PC-9 (cell line): ENCODE results near the gene PEG3. TPM values are rescaled to one million over a fixed set of nuclear protein-coding genes. Genes with fewer than 3 reads are reported as not detected.

Experiments used
- Bru-seq: library from RNA; stranded (reverse); fragments of 400-500 nt; gene quantifications from one replicate; lab custom pipeline; 2021; lab: Mats Ljungman, UMichigan
- BruChase-seq, 2 experiments: library from RNA; stranded (reverse); fragments of 400-500 nt; gene quantifications; one replicate each; lab custom pipeline; 2021; lab: Mats Ljungman, UMichigan
- BruUV-seq: library from RNA; stranded (reverse); fragments of 400-500 nt; replicated peaks from 2 replicates; lab custom pipeline; 2021; lab: Mats Ljungman, UMichigan
- CTCF ChIA-PET: fragments of 300-600 bp; sonication (Branson Sonifier 250); formaldehyde crosslinking; loops from one replicate; lab custom pipeline; 2022; ENCODE audit warnings: antibody characterized with exemption; lab: Charles Lee
- POLR2A ChIA-PET: fragments of 300-600 bp; sonication (Branson Sonifier 250); formaldehyde crosslinking; loops from one replicate; lab custom pipeline; 2022; ENCODE audit warnings: antibody characterized with exemption; ENCODE audit not compliant: unreplicated experiment; lab: Charles Lee
- DNase-seq, 2 experiments: peaks; one replicate each; pipeline versions ENCODE4 v3.0.0 to v3.0.0-alpha.2; 2015 to 2022; ENCODE audit warnings: mixed read lengths in 1 of 2
- H2AFZ ChIP-seq: fragments of 200-600 bp; sonication (generic); 2 replicates; pipeline ENCODE4 v1.8.1; 2017; ENCODE audit warnings: antibody characterized with exemption
- H3F3A ChIP-seq: fragments of 200-600 bp; sonication (generic); 2 replicates; pipeline ENCODE4 v1.8.1; 2017; ENCODE audit warnings: antibody characterized with exemption, mild to moderate bottlenecking, low read depth; ENCODE audit not compliant: insufficient read depth
- H3K27ac ChIP-seq: fragments of 200-600 bp; sonication (generic); 2 replicates; pipeline ENCODE4 v1.6.1; 2016; ENCODE audit warnings: mixed run types
- H3K27me3 ChIP-seq: fragments of 200-600 bp; sonication (generic); 2 replicates; pipeline ENCODE4 v1.6.1; 2016; ENCODE audit warnings: low read depth, mixed run types; ENCODE audit not compliant: insufficient read depth
- H3K36me3 ChIP-seq: fragments of 200-600 bp; sonication (generic); 2 replicates; pipeline ENCODE4 v1.6.1; 2016; ENCODE audit warnings: low read depth, mixed run types
- H3K4me1 ChIP-seq: fragments of 200-600 bp; sonication (generic); replicated peaks from 2 replicates; pipeline ENCODE4 v1.6.1; 2016; ENCODE audit warnings: mixed run types; ENCODE audit not compliant: insufficient read depth
- H3K4me2 ChIP-seq: fragments of 200-600 bp; sonication (generic); 2 replicates; pipeline ENCODE4 v1.6.1; 2017; ENCODE audit warnings: mixed run types
- H3K4me3 ChIP-seq: fragments of 200-600 bp; sonication (generic); 2 replicates; pipeline ENCODE4 v1.6.1; 2016; ENCODE audit warnings: mixed run types
- H3K79me2 ChIP-seq: fragments of 200-600 bp; sonication (generic); 2 replicates; pipeline ENCODE4 v1.6.1; 2017; ENCODE audit warnings: low read depth, mixed run types
- H3K9me2 ChIP-seq: fragments of 200-600 bp; sonication (generic); 2 replicates; pipeline ENCODE4 v1.8.1; 2017; ENCODE audit warnings: mild to moderate bottlenecking; ENCODE audit not compliant: insufficient read depth
- H3K9me3 ChIP-seq: fragments of 200-600 bp; sonication (generic); 2 replicates; pipeline ENCODE4 v1.8.1; 2016; ENCODE audit warnings: low read depth; ENCODE audit not compliant: insufficient read depth
- H4K20me1 ChIP-seq: fragments of 200-600 bp; sonication (generic); 2 replicates; pipeline ENCODE4 v1.8.1; 2017; ENCODE audit not compliant: insufficient read depth
- CTCF ChIP-seq: fragments of 200-600 bp; sonication (generic); conservative IDR thresholded peaks from 2 replicates; pipeline ENCODE4 v1.6.1; 2017; ENCODE audit warnings: mixed run types, antibody characterized with exemption, mild to moderate bottlenecking, moderate library complexity
- EZH2 ChIP-seq: fragments of 200-600 bp; sonication (generic); IDR thresholded peaks from 2 replicates; pipeline ENCODE4 v1.8.0; 2017; ENCODE audit warnings: antibody characterized with exemption, low read depth
- intact Hi-C: fragments of 100-400 bp; cut with micrococcal nuclease; formaldehyde crosslinking; loops from one replicate; pipeline ENCODE4 v1.10.0; 2022; ENCODE audit not compliant: unreplicated experiment
- long read RNA-seq: library from polyadenylated mRNA; stranded (forward); transcript quantifications from one replicate; pipeline ENCODE4 v2.0.0, GENCODE V29; 2022
- total RNA-seq: library from RNA; stranded (reverse); gene quantifications from 2 replicates; pipeline ENCODE4 v1.2.3, GENCODE V29; 2021

The PEG3 gene
- total RNA-seq (not detected in 2 replicates), Bru-seq, nascent RNA (not detected), BruChase-seq, experiment 1, labeled RNA remaining after a 2-hour chase (not detected), BruChase-seq, experiment 2, labeled RNA remaining after a 6-hour chase (not detected)
- long read RNA-seq: 0 reads

- Histone ChIP-seq H3K9me2 (no peaks in the 10 kb centered on the region), H3K27me3 (no peaks in the 10 kb centered on the region), H3F3A (no peaks in the 10 kb centered on the region), H3K36me3 (no peaks in the 10 kb centered on the region), H3K4me3 (no peak within 1 kb of the TSS), H3K4me2 (no peak within 1 kb of the TSS), H3K27ac (no peak within 1 kb of the TSS), H3K4me1 (no peaks in the 10 kb centered on the region), H4K20me1 (no peaks in the 10 kb centered on the region), H2AFZ (no peak within 1 kb of the TSS), H3K9me3 (peaks cover 5% of the 10 kb centered on the region; the same call in 1 of the 2 replicates), H3K79me2 (no peaks in the 10 kb centered on the region)
- POLR2A ChIA-PET: no interaction called here
- no TSS peak for BruUV-seq
- CTCF ChIA-PET: no interaction called here
- TF ChIP-seq CTCF (no peak), EZH2 (no peak)
- no peak for DNase-seq
- intact Hi-C loops: no loop called here
Observed at GRCh38 chr19:56840451-56841192, at the start of gene PEG3, which contains the start of gene ZIM2. PEG3 (minus strand) TSS chr19:56840726; CDS start chr19:56824655, 16,071 bp downstream. ZIM2 (minus strand) TSS chr19:56840726; CDS start chr19:56824277, 16,449 bp downstream.

GRCh38 chr19:56885173-56885985, 44.9 kb upstream of the PEG3 start:
- Histone ChIP-seq H3K4me3 (no peak overlapping the region), H3K4me2 (no peak overlapping the region), H2AFZ (no peak overlapping the region), H3K79me2 (no peaks in the 10 kb centered on the region), H3K27ac (no peak overlapping the region), H3K27me3 (peaks cover 51% of the 10 kb centered on the region), H3K9me2 (no peaks in the 10 kb centered on the region), H3K9me3 (no peaks in the 10 kb centered on the region), H4K20me1 (no peaks in the 10 kb centered on the region), H3F3A (no peaks in the 10 kb centered on the region), H3K36me3 (no peaks in the 10 kb centered on the region), H3K4me1 (no peaks in the 10 kb centered on the region)
- CTCF ChIA-PET: no interaction called here
- BruUV-seq: no TSS peak
- DNase-seq: no peak
- POLR2A ChIA-PET: no interaction called here
- TF ChIP-seq CTCF: no peak
- TF ChIP-seq EZH2: no peak
- intact Hi-C loops: no loop called here

- intact Hi-C loops: no loop called here
Observed at GRCh38 chr19:56884441-56884840, 43.9 kb upstream of the PEG3 start.

More at GRCh38 chr19:56884441-56884840, 43.9 kb upstream of the PEG3 start:
- Histone ChIP-seq H3K27ac (no peak overlapping the region), H3K27me3 (peaks cover 54% of the 10 kb centered on the region), H3K4me2 (no peak overlapping the region), H3K79me2 (no peaks in the 10 kb centered on the region), H2AFZ (no peak overlapping the region), H3K4me3 (no peak overlapping the region), H3F3A (no peaks in the 10 kb centered on the region), H3K9me3 (no peaks in the 10 kb centered on the region), H3K9me2 (no peaks in the 10 kb centered on the region), H4K20me1 (no peaks in the 10 kb centered on the region), H3K4me1 (no peaks in the 10 kb centered on the region), H3K36me3 (no peaks in the 10 kb centered on the region)
- DNase-seq: no peak
- ChIA-PET POLR2A (no interaction called here), CTCF (no interaction called here)
- TF ChIP-seq EZH2 (no peak), CTCF (no peak)
- no TSS peak for BruUV-seq
